Measurements from ENCODE around the gene SNX10.

DNA sequence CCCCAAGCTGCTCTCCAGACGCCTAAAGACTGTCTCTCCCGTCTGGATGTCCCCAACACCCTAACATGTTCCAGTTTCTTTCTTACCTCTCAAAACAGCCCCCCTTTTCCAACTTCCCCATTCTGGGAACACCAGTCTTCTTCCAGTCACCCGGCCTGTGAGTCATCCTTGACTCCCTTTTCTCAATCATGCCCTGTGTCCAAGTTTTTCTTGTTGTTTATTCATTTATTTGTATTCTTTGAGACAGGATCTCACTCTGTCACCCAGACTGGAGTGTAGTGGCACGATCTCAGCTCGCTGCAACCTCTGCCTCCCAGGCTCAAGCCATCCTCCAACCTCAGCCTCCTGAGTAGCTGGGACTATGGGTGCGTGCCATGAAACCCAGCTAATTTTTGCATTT is 15.6 kb downstream of the SNX10 start:
- TF ChIP-seq POLR2AphosphoS5 (IDR thresholded peaks at IDR 0.05): peak in 1 of 3 donors; percentile 28
- TF ChIP-seq CTCF (IDR thresholded peaks at IDR 0.05): no peak
